Inferior parietal cortex (tissue), 1 donor: Measurements from ENCODE around the gene CLASRP.

ENCODE experiments used
- DNase-seq: peaks from one replicate; pipeline ENCODE4 v3.0.0-alpha.2; 2016; ENCODE audit errors: extremely low spot score

Gene CLASRP

GRCh38 chr19:45086480-45086879, 47.6 kb downstream of the CLASRP start:
- DNase-seq: no peak

- DNase-seq: no peak
These were observed 48.7 kb downstream of the CLASRP start for GRCh38 chr19:45087531-45087930.

GRCh38 chr19:45090034-45090433, 51.2 kb downstream of the CLASRP start:
- no peak for DNase-seq

GRCh38 chr19:45090606-45091005, 51.8 kb downstream of the CLASRP start:
- DNase-seq: no peak

GRCh38 chr19:45091031-45091923, 52.4 kb downstream of the CLASRP start:
- peak; percentile 98 for DNase-seq

DNA sequence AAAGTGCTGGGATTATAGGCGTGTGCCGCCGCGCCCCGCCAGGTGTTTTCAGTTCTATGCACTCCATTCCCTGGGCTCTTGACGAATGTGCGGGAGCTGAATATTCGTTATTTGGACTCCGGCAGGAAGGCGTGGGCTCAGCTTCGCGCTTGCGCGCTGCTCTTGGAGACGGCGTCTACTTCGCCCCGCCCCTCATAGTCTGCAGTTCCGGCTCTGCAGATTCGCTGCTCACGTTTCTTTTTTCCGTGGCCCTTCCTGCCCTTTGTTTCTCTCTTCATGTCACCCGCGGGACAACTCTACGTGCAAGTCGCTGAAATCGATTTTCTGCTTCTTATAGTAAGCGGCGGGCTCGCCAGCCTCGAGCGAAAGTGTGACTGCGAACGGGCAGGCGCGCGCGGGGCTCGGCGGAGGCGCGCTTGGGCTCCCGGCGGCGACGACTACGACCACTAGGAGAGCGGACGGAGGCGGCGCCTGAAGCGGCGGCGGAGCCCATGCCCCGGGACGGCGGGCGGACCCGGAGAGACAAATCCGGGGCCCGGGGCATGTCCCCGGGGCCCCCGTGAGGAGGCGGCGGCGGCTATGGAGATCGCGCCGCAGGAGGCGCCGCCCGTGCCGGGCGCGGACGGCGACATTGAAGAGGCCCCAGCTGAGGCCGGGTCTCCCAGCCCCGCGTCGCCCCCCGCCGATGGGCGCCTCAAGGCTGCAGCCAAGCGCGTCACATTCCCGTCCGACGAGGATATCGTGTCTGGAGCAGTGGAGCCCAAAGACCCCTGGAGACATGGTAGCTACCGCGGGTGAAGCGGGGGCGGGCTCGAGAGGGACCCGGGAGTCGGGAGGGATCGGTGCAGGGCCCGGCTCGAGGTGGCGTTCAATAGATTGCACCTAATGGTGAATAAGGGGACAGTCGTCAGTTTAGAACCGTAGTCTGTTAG, 54.2 kb downstream of the CLASRP start, which contains the start of gene PPP1R37:
Gene PPP1R37, plus strand, starts transcription at position 433 of the 932 bp plus-strand sequence. Its CDS starts 147 bp downstream, at position 580.
- DNase-seq: peak; percentile 96

- no peak for DNase-seq
These were observed 55.3 kb downstream of the CLASRP start for GRCh38 chr19:45094137-45094536.

GRCh38 chr19:45094707-45095106, 55.9 kb downstream of the CLASRP start:
- DNase-seq: no peak

DNA sequence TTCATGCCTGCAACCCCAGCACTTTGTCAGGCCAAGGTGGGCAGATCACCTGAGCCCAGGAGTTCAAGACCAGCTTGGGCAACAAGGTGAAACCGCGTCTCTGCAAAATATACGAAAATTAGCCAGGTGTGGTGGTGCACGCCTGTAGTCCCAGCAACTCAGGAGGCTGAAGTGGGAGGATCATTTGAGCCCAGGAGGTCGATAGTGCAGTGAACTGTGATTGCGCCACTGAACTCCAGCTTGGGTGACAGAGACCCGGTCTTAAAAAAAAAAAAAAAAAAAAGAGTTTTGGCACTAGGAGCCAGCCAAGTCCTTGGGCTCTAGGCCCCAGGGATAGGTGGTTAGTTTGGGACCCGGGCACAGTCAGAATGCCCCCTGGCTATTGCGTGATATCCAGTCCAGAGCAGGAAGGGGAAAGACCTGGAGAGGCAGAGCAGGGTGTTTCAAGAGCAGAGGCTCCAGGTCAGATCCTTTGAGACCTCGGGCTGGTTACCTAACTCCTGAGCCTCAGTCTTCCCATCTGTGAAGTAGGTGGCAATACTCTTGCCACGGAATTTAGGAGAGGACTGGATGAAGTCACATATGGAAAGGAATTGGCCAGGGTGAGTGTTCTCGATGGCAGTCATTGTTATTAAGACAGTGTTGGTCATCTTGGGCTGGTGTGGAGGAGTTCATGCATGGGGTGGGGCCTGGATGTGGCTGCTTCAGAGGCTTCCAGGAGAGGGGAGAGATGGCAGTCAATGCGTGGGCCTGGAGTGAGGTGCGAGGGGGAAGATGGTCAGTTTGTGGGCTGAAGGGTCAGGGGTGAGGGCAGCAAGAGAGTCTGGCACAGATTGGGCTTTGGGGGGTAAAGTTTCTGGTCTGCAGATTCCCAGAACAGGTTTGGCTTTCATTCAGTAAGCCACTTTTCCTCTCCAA, 56.9 kb downstream of the CLASRP start:
- DNase-seq: no peak

- no peak for DNase-seq
These were observed 57.9 kb downstream of the CLASRP start for GRCh38 chr19:45096700-45097099.

DNA sequence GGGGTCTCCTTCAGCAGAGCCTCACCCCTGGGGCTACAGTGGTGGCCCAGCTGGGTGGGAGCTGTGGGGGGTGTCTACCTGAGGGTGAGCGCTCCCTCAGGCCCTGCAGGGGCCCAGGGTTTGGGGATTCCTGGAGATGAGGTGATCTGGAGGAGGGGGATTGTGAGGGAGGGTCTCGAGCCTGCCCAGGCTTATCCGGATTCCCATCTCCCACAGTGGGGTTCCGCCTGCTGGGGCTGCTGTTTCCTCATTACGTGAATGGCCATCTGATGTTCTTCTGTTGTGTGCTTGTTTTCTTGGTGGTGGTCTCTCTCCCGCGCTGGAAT, 58.6 kb downstream of the CLASRP start:
- no peak for DNase-seq

DNA sequence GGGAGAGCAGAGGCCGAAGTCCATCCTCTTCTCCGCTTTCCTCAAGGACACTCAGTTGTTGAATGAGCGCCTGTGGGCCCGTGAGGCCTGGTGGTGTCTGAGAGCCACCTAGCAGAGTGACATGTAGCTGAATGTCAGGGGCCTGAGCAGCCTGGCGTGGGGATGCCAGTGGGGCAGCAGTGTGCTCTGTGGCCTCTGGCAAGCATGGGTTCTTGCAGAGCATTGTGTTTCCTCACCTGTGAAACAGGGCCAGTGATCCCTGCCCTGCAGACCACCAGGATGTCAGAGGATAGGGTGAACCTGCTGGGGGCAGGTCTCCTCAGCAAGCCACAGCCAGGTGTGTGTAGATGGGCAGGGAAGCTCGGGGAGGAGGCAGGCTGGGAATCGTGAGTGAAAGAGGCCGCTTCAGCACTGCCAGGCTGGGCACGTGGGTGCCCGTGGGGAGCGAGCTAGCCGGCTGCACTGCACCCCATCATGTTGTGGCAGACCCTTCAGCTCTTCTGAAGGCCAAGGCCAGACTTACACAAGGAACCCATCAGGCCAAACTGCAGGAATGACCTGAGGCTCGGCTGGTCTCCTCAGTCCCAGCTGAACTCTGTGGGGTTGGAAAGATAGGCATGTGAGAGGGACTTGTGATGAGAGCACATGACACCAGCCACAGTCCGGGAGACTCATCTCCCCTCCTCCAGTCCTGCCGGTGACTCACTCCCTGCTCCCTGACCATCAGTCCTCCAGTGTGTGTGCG, 59.1 kb downstream of the CLASRP start:
- peak; percentile 73 for DNase-seq

- peak; percentile 73 for DNase-seq
These were observed 59.9 kb downstream of the CLASRP start for GRCh38 chr19:45098521-45099466.

DNA sequence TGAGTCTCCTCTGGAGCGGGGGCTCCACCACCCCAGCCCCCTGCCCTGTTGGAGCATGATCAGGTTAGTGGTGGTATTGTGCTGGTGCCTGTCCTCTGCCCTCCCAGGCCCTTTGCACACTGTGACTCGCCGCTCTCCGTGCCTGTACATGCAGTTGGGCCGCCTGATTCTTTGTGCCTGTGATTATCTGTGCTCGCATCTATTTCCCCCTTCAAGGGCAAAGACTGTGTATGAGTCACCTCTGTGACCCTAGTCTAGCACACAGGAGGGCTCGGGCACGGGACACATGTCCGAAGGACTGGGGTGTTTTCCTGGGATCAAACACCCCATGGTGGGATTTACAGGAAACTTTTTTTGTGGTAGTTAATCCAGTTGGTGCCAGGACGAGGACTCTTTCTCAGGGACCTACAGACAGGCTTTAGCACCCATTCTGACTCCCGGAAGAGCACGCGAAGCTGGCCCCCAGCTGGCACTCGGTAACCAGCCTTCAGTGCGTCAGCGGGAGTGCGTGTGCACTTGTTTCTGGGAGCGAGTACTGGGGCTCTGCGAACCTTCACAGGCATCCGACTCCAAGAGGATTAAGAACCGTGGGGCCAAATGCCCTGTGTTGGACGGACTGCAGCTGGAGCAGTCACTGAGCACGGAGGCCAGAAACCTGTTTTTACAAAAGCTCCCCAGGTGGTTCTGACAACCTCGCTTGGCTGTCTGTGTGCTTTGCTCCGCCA, 60.8 kb downstream of the CLASRP start:
- no peak for DNase-seq

GRCh38 chr19:45100201-45100600, 61.4 kb downstream of the CLASRP start:
- no peak for DNase-seq

DNA sequence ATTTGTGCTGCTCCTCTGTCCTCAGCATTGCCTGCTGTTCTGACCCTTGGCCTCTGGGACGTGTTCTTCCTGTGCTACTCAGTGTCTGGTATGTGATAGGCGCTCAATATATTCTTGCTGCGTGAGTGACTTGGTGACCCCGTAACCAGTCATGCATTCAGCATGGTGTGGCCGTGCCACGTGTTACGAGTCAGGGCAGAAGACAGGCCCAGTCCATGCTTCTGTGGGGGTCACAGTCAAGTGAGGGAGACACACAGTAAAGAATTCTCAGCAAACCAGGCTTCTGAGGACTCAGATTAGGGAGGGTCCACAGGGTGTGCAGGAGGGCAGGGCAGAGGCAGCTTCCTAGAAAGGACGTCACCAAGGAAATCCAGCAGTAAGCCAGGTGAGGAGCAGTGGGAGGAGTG, 62.0 kb downstream of the CLASRP start:
- DNase-seq: no peak

DNA sequence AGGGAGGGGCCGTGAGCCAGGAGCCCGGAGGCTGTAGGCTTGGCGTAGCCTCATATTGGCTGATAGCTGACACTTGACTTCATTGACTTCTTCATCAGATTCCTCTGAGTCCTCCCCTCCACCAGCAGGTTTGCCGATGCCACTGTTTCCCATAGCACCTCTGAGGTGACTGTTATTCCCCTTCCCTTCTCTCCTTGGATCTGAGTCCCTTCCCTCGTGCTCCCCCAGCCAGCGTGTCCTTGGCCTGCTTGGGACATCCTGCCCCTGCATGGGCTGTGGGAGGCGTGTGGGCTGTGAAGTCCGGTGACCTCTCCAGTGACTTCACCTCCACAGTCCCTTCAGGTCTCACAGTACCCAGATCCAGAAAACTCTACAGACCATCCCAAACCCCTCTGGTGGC, 63.0 kb downstream of the CLASRP start:
- DNase-seq: no peak

GRCh38 chr19:45102481-45102880, 63.6 kb downstream of the CLASRP start:
- no peak for DNase-seq

GRCh38 chr19:45103156-45103507, 64.3 kb downstream of the CLASRP start:
- no peak for DNase-seq
